GM19043 (cell line): Measurements from ENCODE around the gene STARD7.

Experiments used
- ATAC-seq: cut with Tn5 transposase; IDR thresholded peaks from one replicate; pipeline ENCODE4 v1.9.1; 2021; ENCODE audit warnings: low read depth; ENCODE audit not compliant: unreplicated experiment

STARD7 gene

DNA sequence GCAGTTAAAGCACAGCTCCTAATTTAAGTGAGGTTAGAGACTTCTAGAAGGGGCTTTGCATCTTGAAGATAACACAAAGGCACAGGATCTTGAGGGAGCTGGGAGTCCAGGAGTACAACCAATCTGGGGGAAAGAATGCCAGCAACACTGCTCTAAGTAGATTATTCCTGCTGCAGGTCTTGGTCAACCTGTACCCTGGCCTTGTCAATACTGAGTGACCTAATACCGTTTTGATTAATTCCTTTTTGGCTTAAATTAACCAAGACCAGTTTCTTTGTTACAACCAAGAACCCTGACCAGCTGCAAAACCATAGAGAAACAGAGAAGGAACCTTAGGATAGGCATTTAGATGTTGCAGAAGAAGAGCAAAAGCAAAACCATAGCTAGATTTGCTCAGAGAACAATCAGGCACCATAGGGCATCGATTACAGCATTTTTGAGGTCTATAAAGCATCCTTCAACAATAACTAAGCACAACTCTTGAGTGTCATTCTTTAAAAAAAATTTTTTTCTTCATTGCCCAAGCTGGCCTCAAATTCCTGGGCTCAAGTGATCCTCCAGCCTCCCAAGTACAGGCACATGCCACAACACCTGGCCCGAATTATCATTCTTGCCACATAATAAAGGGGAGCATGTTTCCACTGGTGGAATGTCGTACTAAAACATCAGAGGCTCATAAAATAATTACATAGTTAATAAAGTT is 6.3 kb downstream of the STARD7 start:
- no peak for ATAC-seq

- no peak for ATAC-seq
These were observed 7.3 kb downstream of the STARD7 start for GRCh38 chr2:96201338-96201737.

DNA sequence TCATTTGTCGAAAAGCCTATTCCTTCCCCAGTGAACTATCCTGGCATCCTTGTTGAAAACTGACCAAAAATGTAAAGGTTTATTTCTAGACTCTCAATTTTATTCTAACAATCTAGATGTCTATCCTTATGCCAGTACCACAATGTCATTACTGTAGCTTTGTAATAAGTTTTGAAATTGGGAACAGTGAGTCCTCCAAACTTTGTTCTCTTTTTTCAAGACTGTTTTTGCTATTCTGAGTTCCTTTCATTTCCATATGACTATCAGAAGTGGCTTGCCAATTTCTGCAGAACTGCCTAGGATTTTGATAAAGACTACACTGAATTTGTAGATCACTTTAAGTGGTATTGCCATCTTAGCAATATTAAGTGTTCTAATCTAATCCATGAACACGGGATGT is 9.7 kb downstream of the STARD7 start:
- no peak for ATAC-seq

GRCh38 chr2:96197546-96198255 is 10.9 kb downstream of the STARD7 start:
- ATAC-seq = no peak

- no peak for ATAC-seq
These were observed 13.1 kb downstream of the STARD7 start for GRCh38 chr2:96195410-96196066.

GRCh38 chr2:96191937-96192670 is 16.5 kb downstream of the STARD7 start:
- ATAC-seq = no peak

- no peak for ATAC-seq
These were observed 19.7 kb downstream of the STARD7 start for GRCh38 chr2:96188821-96189526.

GRCh38 chr2:96186562-96186961 is 22.1 kb downstream of the STARD7 start:
- ATAC-seq = no peak

DNA sequence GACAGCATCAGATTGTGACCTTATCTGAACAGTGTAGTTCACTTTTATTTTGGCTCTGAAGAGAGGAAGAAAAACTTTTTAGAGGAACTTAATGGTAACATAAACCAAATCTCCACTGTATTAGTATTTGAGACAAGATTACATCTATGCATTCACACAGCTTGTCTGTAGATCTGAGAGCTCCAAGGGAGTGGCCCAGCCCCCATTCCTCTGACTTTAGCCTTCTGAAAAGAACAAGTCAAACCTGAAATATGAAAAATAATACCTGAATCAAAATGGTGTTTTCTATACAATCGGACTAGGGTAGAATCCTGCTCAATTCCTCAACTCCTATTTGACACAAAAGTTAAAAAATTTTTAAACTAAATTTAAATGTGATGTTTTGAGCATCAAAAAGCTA is 23.1 kb downstream of the STARD7 start:
- no peak for ATAC-seq

GRCh38 chr2:96184989-96185388 is 23.6 kb downstream of the STARD7 start:
- no peak for ATAC-seq

DNA sequence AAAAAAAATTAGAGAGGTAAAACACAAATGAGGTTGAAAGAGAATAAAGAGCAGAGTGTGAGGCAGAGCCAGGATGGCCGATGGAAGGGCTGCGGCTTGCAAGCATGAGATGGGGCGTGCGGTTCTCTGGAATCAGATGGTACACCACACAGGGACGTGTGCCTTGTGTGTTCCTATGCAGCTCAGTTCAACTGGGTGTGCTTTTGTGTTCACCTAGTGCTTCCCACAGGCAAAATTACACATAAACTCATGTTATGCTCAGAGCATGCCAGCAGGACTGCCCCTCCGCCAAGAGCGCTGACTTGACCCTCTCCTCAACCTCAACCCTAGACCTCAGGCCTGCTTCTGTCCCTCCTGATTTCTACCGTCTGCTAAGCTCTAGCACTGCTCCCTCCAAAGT is 24.4 kb downstream of the STARD7 start:
- no peak for ATAC-seq

- ATAC-seq = peak; percentile 47
These were observed 27.1 kb downstream of the STARD7 start for GRCh38 chr2:96181529-96181928.

DNA sequence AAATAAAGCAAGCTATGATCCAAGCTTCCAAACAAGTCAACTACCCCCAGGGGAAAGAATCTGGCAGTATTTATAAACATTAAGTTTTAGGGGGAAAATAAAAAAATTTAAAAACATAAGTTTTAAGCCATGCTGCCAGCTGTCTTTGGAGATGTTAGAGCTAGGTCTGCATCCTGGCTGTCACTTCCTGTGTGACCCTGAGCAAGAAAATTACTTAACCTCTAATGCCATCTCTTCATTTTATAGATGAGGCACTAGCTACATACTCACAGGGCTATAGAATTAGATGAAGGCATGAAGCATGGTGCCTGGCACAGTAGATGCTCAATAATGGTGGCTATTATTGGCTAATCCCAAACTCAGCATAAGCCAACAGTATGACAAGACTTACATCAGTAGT is 28.1 kb downstream of the STARD7 start:
- no peak for ATAC-seq

- ATAC-seq = no peak
These were observed 28.6 kb downstream of the STARD7 start for GRCh38 chr2:96180002-96180401.

DNA sequence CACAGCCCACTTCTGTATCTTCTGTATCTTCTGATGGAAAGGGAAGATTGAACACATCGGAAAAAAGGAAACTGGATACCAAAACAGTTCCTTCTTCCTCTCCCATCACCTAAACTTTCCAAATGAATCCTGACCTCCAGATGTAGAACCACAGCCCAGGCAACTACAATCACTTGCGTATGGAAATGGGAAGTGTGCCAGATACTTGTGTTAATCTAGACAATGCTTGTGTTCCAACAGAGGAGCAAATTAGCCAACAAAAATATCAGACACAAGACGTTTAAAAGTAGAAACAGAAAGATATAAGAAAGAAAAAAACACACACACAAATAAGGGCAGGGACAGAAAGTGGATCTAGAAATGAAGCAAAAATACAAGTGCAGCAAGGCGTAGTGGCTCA is 32.0 kb downstream of the STARD7 start:
- no peak for ATAC-seq

DNA sequence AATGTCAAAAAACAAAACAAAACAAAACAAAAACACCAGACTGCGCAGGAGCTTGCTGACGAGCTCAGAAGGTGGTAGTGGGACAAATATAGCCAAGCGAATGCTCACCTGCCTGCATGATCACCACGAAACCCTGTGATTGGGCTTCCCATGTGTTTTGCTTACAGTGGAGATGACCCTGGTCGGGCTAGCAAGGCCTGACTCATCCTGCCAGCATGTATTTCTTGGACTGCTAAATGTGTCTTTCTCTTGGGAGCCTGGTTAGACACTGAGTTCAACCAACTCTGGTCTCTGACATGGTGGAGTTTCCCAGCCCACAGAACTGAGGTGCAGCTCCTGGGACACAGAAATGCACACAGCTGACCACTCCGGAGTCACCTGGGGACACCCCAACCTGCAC is 32.7 kb downstream of the STARD7 start:
- no peak for ATAC-seq

- ATAC-seq = peak; percentile 57
These were observed 34.1 kb downstream of the STARD7 start for GRCh38 chr2:96174251-96175144.

DNA sequence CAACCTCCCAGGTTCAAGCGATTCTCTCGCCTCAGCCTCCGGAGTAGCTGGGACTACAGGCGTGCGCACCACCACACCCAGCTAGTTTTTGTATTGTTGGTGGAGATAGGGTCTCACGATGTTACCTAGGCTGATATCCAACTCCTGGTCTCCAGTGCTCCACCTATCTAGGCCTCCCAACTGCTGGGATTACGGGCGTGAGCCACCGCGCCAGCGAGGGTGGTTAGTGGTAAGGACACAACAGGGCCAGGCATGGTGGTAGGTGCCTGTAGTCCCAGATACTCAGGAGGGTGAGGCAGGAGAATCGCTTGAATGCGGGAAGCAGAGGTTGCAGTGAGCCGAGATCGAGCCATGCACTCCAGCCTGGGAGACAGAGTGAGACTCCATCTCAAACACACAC is 36.8 kb downstream of the STARD7 start:
- ATAC-seq = no peak

DNA sequence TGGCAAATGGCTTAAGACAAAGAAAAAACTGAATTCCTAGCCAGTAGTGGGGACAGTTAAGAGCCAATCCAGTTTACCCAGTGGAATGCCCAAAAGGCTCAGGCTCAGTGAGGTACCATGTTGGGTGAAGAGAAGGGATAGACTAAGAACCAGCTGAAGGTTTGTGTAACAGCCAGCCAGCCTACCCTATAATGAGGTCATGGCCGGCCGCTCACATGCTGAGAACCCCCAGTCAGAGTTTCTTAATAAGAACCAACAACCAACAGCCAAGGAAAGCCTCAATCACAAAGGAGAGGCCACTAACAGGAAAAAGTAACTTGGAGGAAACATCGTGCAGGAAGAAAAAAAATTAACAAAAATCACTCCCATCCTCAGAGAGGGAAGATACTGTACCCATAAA is 38.0 kb downstream of the STARD7 start:
- ATAC-seq = no peak
